Activated T-helper 1 cell treated with anti-CD3 and anti-CD28 coated beads, Interleukin-12 subunit alpha, Interleukin-12 subunit beta, Interleukin-2, Interleukin-4 antibody, amounts not matched to agents 30 ng/mL and 10 ng/mL and 1 ng/mL, durations not matched to agents 14 hours and 24 hours and 36 hours (primary cell): ENCODE measurements around the gene PADI4. TPM values are rescaled to one million over a fixed set of nuclear protein-coding genes. Genes with fewer than 3 reads are reported as not detected.
"Not testable (repeated sequence)": the region's sequence is repeated elsewhere in the genome, so short reads cannot be mapped to it uniquely, and the experiment has no call there.

ENCODE experiments used
- DNase-seq: peaks from one replicate; pipeline ENCODE4 v3.0.0; 2021; ENCODE audit warnings: low spot score
- H3K27ac Mint-ChIP-seq: one replicate; pipeline ENCODE4 v1.8.0; 2021; ENCODE audit warnings: mild to moderate bottlenecking, mixed read lengths
- H3K27me3 Mint-ChIP-seq: one replicate; pipeline ENCODE4 v1.8.0; 2022; ENCODE audit warnings: mild to moderate bottlenecking, moderate library complexity, mixed read lengths; ENCODE audit not compliant: insufficient read depth
- H3K36me3 Mint-ChIP-seq: one replicate; pipeline ENCODE4 v1.8.0; 2021; ENCODE audit warnings: low read depth, mixed read lengths
- H3K4me1 Mint-ChIP-seq: one replicate; pipeline ENCODE4 v1.8.0; 2021; ENCODE audit warnings: low read depth, mixed read lengths
- H3K4me3 Mint-ChIP-seq: one replicate; pipeline ENCODE4 v1.8.0; 2021; ENCODE audit warnings: mild to moderate bottlenecking, moderate library complexity, mixed read lengths
- H3K9me3 Mint-ChIP-seq: one replicate; pipeline ENCODE4 v1.8.0; 2021; ENCODE audit warnings: mixed read lengths
- intact Hi-C: fragments of 100-400 bp; cut with micrococcal nuclease; formaldehyde crosslinking; loops from one replicate; pipeline ENCODE4 v1.15.1; 2024
- total RNA-seq: library from RNA; stranded (reverse); gene quantifications from 2 replicates; pipeline ENCODE4 v1.2.3, GENCODE V29; 2022

PADI4 gene
- total RNA-seq, 1 donor from 2014 or later = not detected

GRCh38 chr1:17309426-17310067, 1.6 kb downstream of the PADI4 start:
- H3K4me1 Mint-ChIP-seq = no peaks in the 10 kb centered on the region
- H3K36me3 Mint-ChIP-seq = no peaks in the 10 kb centered on the region
- H3K9me3 Mint-ChIP-seq = no peaks in the 10 kb centered on the region
- H3K4me3 Mint-ChIP-seq = no peak overlapping the region
- no peaks in the 10 kb centered on the region for H3K27me3 Mint-ChIP-seq
- no peak overlapping the region for H3K27ac Mint-ChIP-seq
- intact Hi-C loops = no loop called here
- no peak for DNase-seq

GRCh38 chr1:17310068-17310640, 2.2 kb downstream of the PADI4 start:
- Mint-ChIP-seq H3K27me3 (no peaks in the 10 kb centered on the region), H3K4me1 (no peaks in the 10 kb centered on the region), H3K27ac (no peak overlapping the region), H3K9me3 (no peaks in the 10 kb centered on the region), H3K4me3 (no peak overlapping the region), H3K36me3 (no peaks in the 10 kb centered on the region)
- intact Hi-C loops = no loop called here
- no peak for DNase-seq

- H3K27me3 Mint-ChIP-seq = no peaks in the 10 kb centered on the region
- H3K9me3 Mint-ChIP-seq = no peaks in the 10 kb centered on the region
- intact Hi-C loops = no loop called here
- no peak overlapping the region for H3K4me3 Mint-ChIP-seq
- no peak for DNase-seq
- H3K4me1 Mint-ChIP-seq = no peaks in the 10 kb centered on the region
- H3K36me3 Mint-ChIP-seq = no peaks in the 10 kb centered on the region
- no peak overlapping the region for H3K27ac Mint-ChIP-seq
These were observed 5.7 kb downstream of the PADI4 start for GRCh38 chr1:17313530-17314309.

GRCh38 chr1:17314491-17314971, 6.5 kb downstream of the PADI4 start:
- Mint-ChIP-seq H3K27me3 (no peaks in the 10 kb centered on the region), H3K4me3 (no peak overlapping the region), H3K4me1 (no peaks in the 10 kb centered on the region), H3K27ac (no peak overlapping the region), H3K36me3 (no peaks in the 10 kb centered on the region), H3K9me3 (no peaks in the 10 kb centered on the region)
- DNase-seq = no peak
- intact Hi-C loops = no loop called here

DNA sequence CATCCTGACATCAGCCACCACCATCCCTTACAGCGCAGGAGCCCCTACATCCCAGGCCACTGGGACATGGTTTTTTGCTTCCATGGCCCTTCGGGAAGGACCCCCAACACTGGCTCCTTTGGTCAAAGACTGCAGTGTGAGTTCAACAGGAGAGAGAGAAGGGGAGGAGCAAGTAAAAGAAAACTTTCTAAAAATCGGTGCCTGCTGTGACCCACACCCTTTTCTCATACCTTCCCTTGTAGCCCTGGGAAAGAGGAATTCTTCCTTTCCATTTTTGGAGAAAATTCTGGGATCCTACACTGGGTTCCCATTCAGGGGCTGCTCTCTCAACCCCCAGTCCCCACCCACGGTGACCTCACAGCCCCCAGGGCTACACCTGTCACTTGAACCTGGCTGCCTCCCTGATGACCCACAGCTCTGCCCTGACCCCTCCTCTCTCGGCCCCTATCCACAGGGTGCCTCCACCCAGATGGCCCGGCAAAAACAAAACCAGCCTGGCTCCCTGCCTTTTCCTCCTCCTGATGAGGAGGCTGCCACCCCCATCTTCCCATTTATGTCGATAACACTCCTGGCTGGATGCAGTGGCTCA, 7.6 kb downstream of the PADI4 start:
- no peaks in the 10 kb centered on the region for H3K27me3 Mint-ChIP-seq
- DNase-seq = no peak
- no peak overlapping the region for H3K27ac Mint-ChIP-seq
- no peak overlapping the region for H3K4me3 Mint-ChIP-seq
- no peaks in the 10 kb centered on the region for H3K36me3 Mint-ChIP-seq
- H3K9me3 Mint-ChIP-seq = no peaks in the 10 kb centered on the region
- intact Hi-C loops = no loop called here
- H3K4me1 Mint-ChIP-seq = no peaks in the 10 kb centered on the region

DNA sequence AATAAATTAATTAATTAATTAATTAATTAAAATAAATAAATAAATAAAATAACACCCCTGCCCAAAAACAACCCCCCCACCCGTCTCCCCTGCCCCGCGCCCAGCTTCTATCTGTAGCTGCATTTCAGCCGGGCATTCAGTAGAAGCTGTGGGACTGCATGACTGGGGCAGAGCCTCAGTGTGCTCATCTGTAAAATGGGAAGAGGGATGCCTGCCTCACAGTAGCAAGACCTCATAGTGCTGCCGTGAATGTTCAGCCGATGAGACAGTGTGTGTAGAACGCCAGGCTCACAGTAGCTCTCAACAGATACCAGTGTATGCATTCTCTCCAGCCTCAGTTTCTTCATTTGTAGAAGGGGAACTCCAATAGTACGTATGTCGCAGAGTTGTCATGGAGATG, 8.7 kb downstream of the PADI4 start:
- DNase-seq = no peak
- Mint-ChIP-seq H3K36me3 (no peaks in the 10 kb centered on the region), H3K9me3 (no peaks in the 10 kb centered on the region), H3K4me3 (no peak overlapping the region), H3K27ac (no peak overlapping the region), H3K4me1 (no peaks in the 10 kb centered on the region), H3K27me3 (no peaks in the 10 kb centered on the region)
- intact Hi-C loops = no loop called here

DNA sequence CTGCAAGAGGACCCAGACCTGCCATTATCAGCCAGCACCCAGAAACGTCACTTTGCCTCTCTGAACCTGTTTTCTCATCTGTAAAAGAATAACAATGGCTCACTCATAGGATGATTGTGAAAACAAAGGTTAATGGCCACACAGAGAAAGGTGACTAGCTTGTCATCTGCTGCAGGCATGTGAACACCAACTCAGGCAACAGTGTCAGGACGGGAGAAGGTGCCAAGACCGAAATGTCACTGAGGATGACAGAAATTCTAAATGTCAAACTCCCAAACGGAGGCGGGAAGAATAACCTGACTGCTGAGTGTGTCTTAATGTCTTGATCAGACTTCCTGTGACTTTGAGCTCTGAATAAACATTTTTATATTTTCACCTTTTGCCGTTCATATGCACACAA, 10.3 kb downstream of the PADI4 start:
- no peaks in the 10 kb centered on the region for H3K9me3 Mint-ChIP-seq
- no peak overlapping the region for H3K27ac Mint-ChIP-seq
- no peaks in the 10 kb centered on the region for H3K36me3 Mint-ChIP-seq
- no peaks in the 10 kb centered on the region for H3K4me1 Mint-ChIP-seq
- intact Hi-C loops = no loop called here
- no peak for DNase-seq
- no peak overlapping the region for H3K4me3 Mint-ChIP-seq
- H3K27me3 Mint-ChIP-seq = no peaks in the 10 kb centered on the region

- DNase-seq = no peak
- no peaks in the 10 kb centered on the region for H3K9me3 Mint-ChIP-seq
- H3K27ac Mint-ChIP-seq = no peak overlapping the region
- H3K27me3 Mint-ChIP-seq = no peaks in the 10 kb centered on the region
- no peaks in the 10 kb centered on the region for H3K4me1 Mint-ChIP-seq
- intact Hi-C loops = no loop called here
- H3K4me3 Mint-ChIP-seq = no peak overlapping the region
- no peaks in the 10 kb centered on the region for H3K36me3 Mint-ChIP-seq
These were observed 11.8 kb downstream of the PADI4 start for GRCh38 chr1:17319561-17320350.

DNA sequence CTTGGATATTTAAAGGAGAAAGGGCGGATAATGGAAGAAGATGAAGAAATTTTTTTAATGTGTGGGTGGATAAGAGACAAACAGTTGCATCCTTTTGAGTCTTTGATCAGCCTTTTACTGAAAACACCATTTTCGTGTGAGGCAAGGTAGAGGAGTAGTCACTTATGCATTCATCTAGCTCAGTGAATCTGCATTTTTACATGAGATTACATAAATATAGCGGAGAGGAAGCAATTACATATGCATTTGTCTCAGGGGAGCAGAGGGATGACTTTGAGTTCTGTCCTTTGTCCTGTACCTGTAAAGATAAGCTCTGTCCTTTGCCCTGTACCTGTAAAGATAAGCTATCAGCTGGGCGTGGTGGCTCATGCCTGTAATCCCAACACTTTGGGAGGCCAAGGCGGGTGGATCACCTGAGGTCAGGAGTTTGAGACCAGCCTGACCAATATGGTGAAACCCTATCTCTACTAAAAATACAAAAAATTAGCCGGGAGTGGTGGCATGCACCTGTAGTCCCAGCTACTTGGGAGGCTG, 13.9 kb downstream of the PADI4 start:
- DNase-seq, H3K4me1 Mint-ChIP-seq, intact Hi-C loops, H3K36me3 Mint-ChIP-seq, H3K27me3 Mint-ChIP-seq, H3K27ac Mint-ChIP-seq, H3K4me3 Mint-ChIP-seq, H3K9me3 Mint-ChIP-seq: not testable (repeated sequence)

- DNase-seq = no peak
- Mint-ChIP-seq H3K4me1 (no peaks in the 10 kb centered on the region), H3K36me3 (no peaks in the 10 kb centered on the region), H3K4me3 (no peak overlapping the region), H3K27me3 (peaks cover 2% of the 10 kb centered on the region), H3K27ac (no peak overlapping the region), H3K9me3 (no peaks in the 10 kb centered on the region)
- intact Hi-C loops = no loop called here
These were observed 20.9 kb downstream of the PADI4 start for GRCh38 chr1:17328855-17329254.

- Mint-ChIP-seq H3K27ac (no peak overlapping the region), H3K4me3 (no peak overlapping the region), H3K36me3 (no peaks in the 10 kb centered on the region), H3K4me1 (no peaks in the 10 kb centered on the region), H3K27me3 (peaks cover 2% of the 10 kb centered on the region), H3K9me3 (no peaks in the 10 kb centered on the region)
- DNase-seq = no peak
- intact Hi-C loops = no loop called here
These were observed 21.6 kb downstream of the PADI4 start for GRCh38 chr1:17329610-17330009.

DNA sequence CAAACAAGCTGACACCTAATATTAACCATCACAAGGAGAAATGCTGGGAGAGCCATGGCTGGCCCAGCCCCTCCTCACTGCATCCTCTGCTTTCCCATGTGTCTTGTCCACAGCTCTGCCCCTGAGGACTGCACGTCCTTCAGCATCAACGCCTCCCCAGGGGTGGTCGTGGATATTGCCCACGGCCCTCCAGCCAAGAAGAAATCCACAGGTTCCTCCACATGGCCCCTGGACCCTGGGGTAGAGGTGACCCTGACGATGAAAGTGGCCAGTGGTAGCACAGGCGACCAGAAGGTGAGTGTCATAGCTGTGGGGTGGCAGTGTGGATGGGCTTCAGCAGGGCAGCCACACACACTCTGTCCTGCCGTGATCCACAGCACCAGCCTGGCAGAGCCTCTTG, 22.9 kb downstream of the PADI4 start:
- intact Hi-C loops = no loop called here
- Mint-ChIP-seq H3K4me3 (no peak overlapping the region), H3K36me3 (no peaks in the 10 kb centered on the region), H3K27ac (no peak overlapping the region), H3K9me3 (no peaks in the 10 kb centered on the region), H3K27me3 (peaks cover 2% of the 10 kb centered on the region), H3K4me1 (no peaks in the 10 kb centered on the region)
- DNase-seq = no peak
